ENCODE data around the gene ICA1.

GRCh38 chr7:8259586-8260222, 2.3 kb downstream of the ICA1 start:
- TF ChIP-seq CTCF (IDR thresholded peaks at IDR 0.05) (no peak), POLR2A (IDR thresholded peaks at IDR 0.05; ENCODE audit: low read depth) (no peak), EP300 (IDR thresholded peaks at IDR 0.05) (no peak), POLR2AphosphoS5 (IDR thresholded peaks at IDR 0.05) (no peak)

Data from esophagus muscularis mucosa (tissue), 4 donors.